K562 (cell line): Measurements from ENCODE around the gene DLGAP1. TPM values are rescaled to one million over a fixed set of nuclear protein-coding genes. Genes with fewer than 3 reads are reported as not detected.

Source experiments
- CEBPG ChIP-seq, 3 experiments: fragments of 200-800 bp in 1 of 3; sonication (Bioruptor generic) in 1 of 3; sonication (generic) in 1 of 3; formaldehyde crosslinking in 1 of 3; IDR thresholded peaks in 2 of 3; conservative IDR thresholded peaks in 1 of 3; 2 replicates each; pipeline versions ENCODE4 v1.6.1 to v1.8.0; 2016 to 2022; ENCODE audit warnings: missing compliant biosample characterization in 2 of 3, missing genetic modification characterization in 2 of 3, mild to moderate bottlenecking in 1 of 3, missing genetic modification reagents in 1 of 3
- EWSR1 ChIP-seq: fragments of 450-650 bp; IDR thresholded peaks from 2 replicates; pipeline ENCODE4 v1.6.1; 2018; ENCODE audit warnings: borderline replicate concordance, mild to moderate bottlenecking, low read depth, moderate library complexity; ENCODE audit not compliant: partially characterized antibody
- HIVEP1 ChIP-seq: fragments of 250-450 bp; sonication (Bioruptor Pico); IDR thresholded peaks from 2 replicates; pipeline ENCODE4 v1.4.0; 2020; ENCODE audit warnings: mild to moderate bottlenecking
- HNRNPH1 ChIP-seq: fragments of 200-400 bp; formaldehyde crosslinking; optimal IDR thresholded peaks from 2 replicates; pipeline ENCODE3; 2017; ENCODE audit warnings: low read depth, mild to moderate bottlenecking, low read length, moderate library complexity
- LEF1 ChIP-seq: fragments of 450-650 bp; IDR thresholded peaks from 2 replicates; pipeline ENCODE4 v1.6.1; 2016; ENCODE audit warnings: mild to moderate bottlenecking
- MAFK ChIP-seq: IDR thresholded peaks from 2 replicates; pipeline ENCODE4 v1.6.1; 2011; ENCODE audit warnings: low read length, improper control_type of control experiment
- NFE2L1 ChIP-seq: fragments of 450-650 bp; IDR thresholded peaks from 2 replicates; pipeline ENCODE4 v1.6.1; 2016; ENCODE audit warnings: missing genetic modification characterization, low read depth, mild to moderate bottlenecking, missing compliant biosample characterization, moderate library complexity, borderline replicate concordance
- POLR2G ChIP-seq: fragments of 200-400 bp; formaldehyde crosslinking; IDR thresholded peaks from 2 replicates; pipeline ENCODE4 v1.6.1; 2017; ENCODE audit warnings: low read depth, mild to moderate bottlenecking, antibody characterized with exemption, low read length, moderate library complexity
- SMAD1 ChIP-seq: fragments of 150-350 bp; IDR thresholded peaks from 2 replicates; pipeline ENCODE4 v1.6.1; 2014; ENCODE audit warnings: low read length, low read depth; ENCODE audit not compliant: partially characterized antibody
- TEAD2 ChIP-seq: fragments of 450-650 bp; IDR thresholded peaks from 2 replicates; pipeline ENCODE4 v1.6.1; 2016; ENCODE audit warnings: missing genetic modification characterization, control low read depth, missing compliant biosample characterization
- TEAD4 ChIP-seq, 2 experiments: sonication (generic) in 1 of 2; formaldehyde crosslinking in 1 of 2; IDR thresholded peaks; 2 replicates each; pipeline versions ENCODE4 v1.6.1 to v1.8.0; 2012 to 2022; ENCODE audit warnings: borderline replicate concordance in 1 of 2, inconsistent platforms in 1 of 2, low read length in 1 of 2, mild to moderate bottlenecking in 1 of 2, missing genetic modification reagents in 1 of 2
- ZNF354B ChIP-seq: fragments of 250-450 bp; sonication (Bioruptor Pico); IDR thresholded peaks from 2 replicates; pipeline ENCODE4 v1.4.0; 2020
- ZNF589 ChIP-seq: fragments of 200-800 bp; sonication (Bioruptor generic); IDR thresholded peaks from 2 replicates; pipeline ENCODE4 v1.6.1; 2016; ENCODE audit warnings: low read depth, missing genetic modification characterization, missing compliant biosample characterization
- ZNF717 ChIP-seq: fragments of 250-450 bp; sonication (Bioruptor Pico); IDR thresholded peaks from 2 replicates; pipeline ENCODE4 v1.5.0; 2021
- polyA plus RNA-seq, 8 experiments: library from polyadenylated mRNA; depleted of rRNA in 4 of 8; stranded (reverse) in 5 of 8; unstranded in 3 of 8; fragments of >200 nt; fragmentation: Nextera tagmentation in 2 of 8; fragmentation: Illumina TruSeq in 1 of 8; extraction: Ambion mirVana in 2 of 8; extraction: Trizol in 1 of 8; gene quantifications; 2 replicates each; pipeline versions ENCODE4 v1.2.1 to v1.2.3, GENCODE V29; 2011 to 2014; ENCODE audit warnings: inconsistent platforms in 1 of 8, missing spikeins in 1 of 8
- total RNA-seq, 7 experiments: library from RNA; depleted of rRNA in 6 of 7; stranded (reverse); fragments of >200 nt in 6 of 7; fragmentation: Illumina TruSeq in 2 of 7; extraction: Trizol in 2 of 7; gene quantifications; 2 replicates each; pipeline versions ENCODE4 v1.2.1 to v1.2.3, GENCODE V29; 2011 to 2021; ENCODE audit warnings: low replicate concordance in 1 of 7
- TF ChIP-seq, protein P1 (sequence below): fragments of 450-650 bp; formaldehyde crosslinking; IDR thresholded peaks from 2 replicates; pipeline ENCODE4 v1.4.0; 2020; ENCODE audit warnings: mild to moderate bottlenecking, moderate library complexity
- TF ChIP-seq, protein P2 (sequence below): fragments of 250-450 bp; sonication (Bioruptor Pico); IDR thresholded peaks from 2 replicates; pipeline ENCODE4 v1.4.0; 2020; ENCODE audit warnings: mild to moderate bottlenecking
- TF ChIP-seq, protein P3 (sequence below): fragments of 250-450 bp; sonication (Bioruptor Pico); IDR thresholded peaks from 2 replicates; pipeline ENCODE4 v1.4.0; 2020; ENCODE audit warnings: mild to moderate bottlenecking, moderate library complexity, borderline replicate concordance
- TF ChIP-seq, protein P4 (sequence below): fragments of 450-650 bp; formaldehyde crosslinking; IDR thresholded peaks from 2 replicates; pipeline ENCODE4 v1.4.0; 2020; ENCODE audit warnings: mild to moderate bottlenecking, moderate library complexity

Gene DLGAP1
- total and polyA plus RNA-seq, 9 of the 15 experiments (the other 6 are each of a cell fraction or from before 2014, with no cell fraction given): 0.04 to 0.22 (median 0.08) TPM

DNA sequence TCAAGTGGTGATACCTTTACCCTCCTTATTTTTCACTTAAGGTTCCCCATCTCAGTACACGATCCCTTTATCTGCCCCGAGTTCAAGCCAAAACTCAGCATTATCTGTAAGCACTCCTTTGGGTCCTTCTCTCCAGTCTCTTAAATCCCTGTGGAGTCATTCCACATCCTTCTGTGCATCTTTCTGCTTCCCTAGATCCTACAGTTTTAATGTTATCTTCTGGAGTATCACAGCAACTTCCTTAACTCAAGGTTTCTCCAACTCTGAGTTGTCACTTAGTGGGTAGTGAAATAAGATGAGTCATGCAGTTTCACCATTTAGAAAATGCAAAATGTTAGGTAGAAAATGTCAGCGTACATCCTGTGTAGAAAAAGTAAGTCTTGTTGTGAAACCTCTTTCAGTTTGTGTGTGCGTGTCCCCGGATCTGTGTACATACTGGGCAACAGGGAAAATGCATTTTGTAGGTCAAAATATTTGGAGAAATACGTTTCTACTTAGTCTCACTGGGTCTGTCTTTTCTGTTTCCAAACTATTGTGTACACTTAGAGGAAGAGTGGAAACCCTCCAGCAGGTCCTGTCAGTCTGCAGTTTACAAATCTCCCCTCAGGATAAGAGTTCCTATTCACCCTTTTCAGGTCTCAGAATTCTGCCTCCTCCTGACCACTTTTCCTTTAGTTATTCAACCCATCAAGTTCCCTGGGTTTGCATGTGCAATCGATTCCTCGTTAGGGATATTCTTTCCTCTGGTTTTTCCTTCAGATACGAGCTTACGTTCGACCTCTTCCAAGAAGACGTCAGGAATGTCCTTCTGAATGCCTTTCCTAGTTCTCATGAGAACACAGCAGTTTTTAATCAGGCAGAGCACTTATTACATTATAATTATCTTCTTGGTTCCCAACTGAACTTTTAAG, 850.4 kb downstream of the DLGAP1 start (continued):
- peak; percentile 54; the same call in 1 of the 2 replicates for TF ChIP-seq CEBPG (CRISPR knock-in tag; IDR thresholded peaks at IDR 0.05)
- peak in 1 of 2 experiments; percentile 86; a peak in 2 of 4 replicates for TF ChIP-seq CEBPG (tag; conservative IDR thresholded peaks at IDR 0.05 in 1 of 2, IDR thresholded peaks at IDR 0.05 in 1 of 2)
- TF ChIP-seq NFE2L1 (tag): peak; percentile 92
- no peak for TF ChIP-seq LEF1
- TF ChIP-seq, protein P1, sequence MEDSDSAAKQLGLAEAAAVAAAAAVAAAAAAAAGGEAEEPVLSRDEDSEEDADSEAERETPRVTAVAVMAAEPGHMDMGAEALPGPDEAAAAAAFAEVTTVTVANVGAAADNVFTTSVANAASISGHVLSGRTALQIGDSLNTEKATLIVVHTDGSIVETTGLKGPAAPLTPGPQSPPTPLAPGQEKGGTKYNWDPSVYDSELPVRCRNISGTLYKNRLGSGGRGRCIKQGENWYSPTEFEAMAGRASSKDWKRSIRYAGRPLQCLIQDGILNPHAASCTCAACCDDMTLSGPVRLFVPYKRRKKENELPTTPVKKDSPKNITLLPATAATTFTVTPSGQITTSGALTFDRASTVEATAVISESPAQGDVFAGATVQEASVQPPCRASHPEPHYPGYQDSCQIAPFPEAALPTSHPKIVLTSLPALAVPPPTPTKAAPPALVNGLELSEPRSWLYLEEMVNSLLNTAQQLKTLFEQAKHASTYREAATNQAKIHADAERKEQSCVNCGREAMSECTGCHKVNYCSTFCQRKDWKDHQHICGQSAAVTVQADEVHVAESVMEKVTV (CRISPR knock-in tag): peak; percentile 49
- peak; percentile 20; the same call in 1 of the 2 replicates for TF ChIP-seq POLR2G
- TF ChIP-seq, protein P2, sequence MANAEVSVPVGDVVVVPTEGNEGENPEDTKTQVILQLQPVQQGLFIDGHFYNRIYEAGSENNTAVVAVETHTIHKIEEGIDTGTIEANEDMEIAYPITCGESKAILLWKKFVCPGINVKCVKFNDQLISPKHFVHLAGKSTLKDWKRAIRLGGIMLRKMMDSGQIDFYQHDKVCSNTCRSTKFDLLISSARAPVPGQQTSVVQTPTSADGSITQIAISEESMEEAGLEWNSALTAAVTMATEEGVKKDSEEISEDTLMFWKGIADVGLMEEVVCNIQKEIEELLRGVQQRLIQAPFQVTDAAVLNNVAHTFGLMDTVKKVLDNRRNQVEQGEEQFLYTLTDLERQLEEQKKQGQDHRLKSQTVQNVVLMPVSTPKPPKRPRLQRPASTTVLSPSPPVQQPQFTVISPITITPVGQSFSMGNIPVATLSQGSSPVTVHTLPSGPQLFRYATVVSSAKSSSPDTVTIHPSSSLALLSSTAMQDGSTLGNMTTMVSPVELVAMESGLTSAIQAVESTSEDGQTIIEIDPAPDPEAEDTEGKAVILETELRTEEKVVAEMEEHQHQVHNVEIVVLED (CRISPR knock-in tag): peak; percentile 21; the same call in 1 of the 2 replicates
- TF ChIP-seq TEAD2 (tag): peak; percentile 42; the same call in 1 of the 2 replicates
- 0 out of 2 replicates have a peak, but pooled peaks have one; percentile 30 for TF ChIP-seq HIVEP1
- no peak for TF ChIP-seq ZNF589 (CRISPR knock-in tag)
- TF ChIP-seq HNRNPH1: no peak
- TF ChIP-seq EWSR1: no peak
- TF ChIP-seq, protein P3, sequence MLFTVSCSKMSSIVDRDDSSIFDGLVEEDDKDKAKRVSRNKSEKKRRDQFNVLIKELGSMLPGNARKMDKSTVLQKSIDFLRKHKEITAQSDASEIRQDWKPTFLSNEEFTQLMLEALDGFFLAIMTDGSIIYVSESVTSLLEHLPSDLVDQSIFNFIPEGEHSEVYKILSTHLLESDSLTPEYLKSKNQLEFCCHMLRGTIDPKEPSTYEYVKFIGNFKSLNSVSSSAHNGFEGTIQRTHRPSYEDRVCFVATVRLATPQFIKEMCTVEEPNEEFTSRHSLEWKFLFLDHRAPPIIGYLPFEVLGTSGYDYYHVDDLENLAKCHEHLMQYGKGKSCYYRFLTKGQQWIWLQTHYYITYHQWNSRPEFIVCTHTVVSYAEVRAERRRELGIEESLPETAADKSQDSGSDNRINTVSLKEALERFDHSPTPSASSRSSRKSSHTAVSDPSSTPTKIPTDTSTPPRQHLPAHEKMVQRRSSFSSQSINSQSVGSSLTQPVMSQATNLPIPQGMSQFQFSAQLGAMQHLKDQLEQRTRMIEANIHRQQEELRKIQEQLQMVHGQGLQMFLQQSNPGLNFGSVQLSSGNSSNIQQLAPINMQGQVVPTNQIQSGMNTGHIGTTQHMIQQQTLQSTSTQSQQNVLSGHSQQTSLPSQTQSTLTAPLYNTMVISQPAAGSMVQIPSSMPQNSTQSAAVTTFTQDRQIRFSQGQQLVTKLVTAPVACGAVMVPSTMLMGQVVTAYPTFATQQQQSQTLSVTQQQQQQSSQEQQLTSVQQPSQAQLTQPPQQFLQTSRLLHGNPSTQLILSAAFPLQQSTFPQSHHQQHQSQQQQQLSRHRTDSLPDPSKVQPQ (CRISPR knock-in tag): no peak
- peak; percentile 81 for TF ChIP-seq MAFK
- TF ChIP-seq, protein P4, sequence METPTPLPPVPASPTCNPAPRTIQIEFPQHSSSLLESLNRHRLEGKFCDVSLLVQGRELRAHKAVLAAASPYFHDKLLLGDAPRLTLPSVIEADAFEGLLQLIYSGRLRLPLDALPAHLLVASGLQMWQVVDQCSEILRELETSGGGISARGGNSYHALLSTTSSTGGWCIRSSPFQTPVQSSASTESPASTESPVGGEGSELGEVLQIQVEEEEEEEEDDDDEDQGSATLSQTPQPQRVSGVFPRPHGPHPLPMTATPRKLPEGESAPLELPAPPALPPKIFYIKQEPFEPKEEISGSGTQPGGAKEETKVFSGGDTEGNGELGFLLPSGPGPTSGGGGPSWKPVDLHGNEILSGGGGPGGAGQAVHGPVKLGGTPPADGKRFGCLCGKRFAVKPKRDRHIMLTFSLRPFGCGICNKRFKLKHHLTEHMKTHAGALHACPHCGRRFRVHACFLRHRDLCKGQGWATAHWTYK (CRISPR knock-in tag): peak; percentile 54
- no peak for TF ChIP-seq ZNF717
- peak; percentile 25 for TF ChIP-seq SMAD1
- TF ChIP-seq TEAD4 (IDR thresholded peaks at IDR 0.05; ENCODE audit: low read length): peak; percentile 29; the same call in 1 of the 2 replicates
- TF ChIP-seq TEAD4 (CRISPR knock-in tag; IDR thresholded peaks at IDR 0.05; ENCODE audit: borderline replicate concordance): no peak
- no peak for TF ChIP-seq ZNF354B (CRISPR knock-in tag)
